Right lobe of liver (tissue), 4 donors: ENCODE data around the gene C1QTNF1.

Source experiments
- POLR2A ChIP-seq: fragments of 450-650 bp; IDR thresholded peaks from one replicate; pipeline ENCODE4 v1.6.1; 2017; ENCODE audit warnings: antibody characterized with exemption, mild to moderate bottlenecking
- TF ChIP-seq, protein P1 (sequence below), 4 donors: fragments of 200-600 bp in 3 of 4; fragments of 450-650 bp in 1 of 4; IDR thresholded peaks; one replicate each; pipeline versions ENCODE4 v1.5.1 to v1.8.0; 2016 to 2022; ENCODE audit warnings: antibody characterized with exemption in 4 of 4, mild to moderate bottlenecking in 2 of 4
- donor health status: DM: no; HTN: no; CAD: no.
- donor health status: DM: no; HTN: no; CAD: no.
- donor health status: DM: no; HTN: yes; CAD: no.

- TF ChIP-seq, protein P1, sequence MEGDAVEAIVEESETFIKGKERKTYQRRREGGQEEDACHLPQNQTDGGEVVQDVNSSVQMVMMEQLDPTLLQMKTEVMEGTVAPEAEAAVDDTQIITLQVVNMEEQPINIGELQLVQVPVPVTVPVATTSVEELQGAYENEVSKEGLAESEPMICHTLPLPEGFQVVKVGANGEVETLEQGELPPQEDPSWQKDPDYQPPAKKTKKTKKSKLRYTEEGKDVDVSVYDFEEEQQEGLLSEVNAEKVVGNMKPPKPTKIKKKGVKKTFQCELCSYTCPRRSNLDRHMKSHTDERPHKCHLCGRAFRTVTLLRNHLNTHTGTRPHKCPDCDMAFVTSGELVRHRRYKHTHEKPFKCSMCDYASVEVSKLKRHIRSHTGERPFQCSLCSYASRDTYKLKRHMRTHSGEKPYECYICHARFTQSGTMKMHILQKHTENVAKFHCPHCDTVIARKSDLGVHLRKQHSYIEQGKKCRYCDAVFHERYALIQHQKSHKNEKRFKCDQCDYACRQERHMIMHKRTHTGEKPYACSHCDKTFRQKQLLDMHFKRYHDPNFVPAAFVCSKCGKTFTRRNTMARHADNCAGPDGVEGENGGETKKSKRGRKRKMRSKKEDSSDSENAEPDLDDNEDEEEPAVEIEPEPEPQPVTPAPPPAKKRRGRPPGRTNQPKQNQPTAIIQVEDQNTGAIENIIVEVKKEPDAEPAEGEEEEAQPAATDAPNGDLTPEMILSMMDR (IDR thresholded peaks at IDR 0.05): no peak
- no peak for TF ChIP-seq POLR2A
Observed at GRCh38 chr17:79012563-79013134, 11.3 kb upstream of the C1QTNF1 start.
